H9 (cell line): ENCODE measurements around the gene DHRSX. TPM values are rescaled to one million over a fixed set of nuclear protein-coding genes. Genes with fewer than 3 reads are reported as not detected.

Experiments
- DNase-seq: peaks from one replicate; pipeline ENCODE4 v3.0.0-alpha.2; 2017
- H2AFZ ChIP-seq: one replicate; pipeline ENCODE4 v1.6.1; 2013; ENCODE audit warnings: mild to moderate bottlenecking, low read length, control low read depth, moderate library complexity
- H2AK5ac ChIP-seq: 2 replicates; pipeline ENCODE4 v1.6.1; 2013; ENCODE audit warnings: low read length, control low read depth, mixed read lengths; ENCODE audit not compliant: insufficient read length
- H2BK120ac ChIP-seq: one replicate; pipeline ENCODE4 v1.6.1; 2013; ENCODE audit warnings: low read depth, mild to moderate bottlenecking, low read length, control low read depth, inconsistent platforms; ENCODE audit not compliant: poor library complexity, severe bottlenecking
- H2BK12ac ChIP-seq: 2 replicates; pipeline ENCODE4 v1.6.1; 2013; ENCODE audit warnings: low read length, control low read depth, mixed read lengths, low read depth; ENCODE audit not compliant: insufficient read length
- H2BK15ac ChIP-seq: 2 replicates; pipeline ENCODE4 v1.6.1; 2013; ENCODE audit warnings: low read depth, low read length, control low read depth
- H2BK20ac ChIP-seq: one replicate; pipeline ENCODE4 v1.6.1; 2013; ENCODE audit warnings: low read depth, mild to moderate bottlenecking, low read length, control low read depth, inconsistent platforms; ENCODE audit not compliant: poor library complexity, severe bottlenecking
- H2BK5ac ChIP-seq: 2 replicates; pipeline ENCODE4 v1.6.1; 2013; ENCODE audit warnings: low read length, control low read depth, mixed read lengths; ENCODE audit not compliant: insufficient read length
- H3K14ac ChIP-seq: 2 replicates; pipeline ENCODE4 v1.6.1; 2013; ENCODE audit warnings: low read length, control low read depth; ENCODE audit not compliant: insufficient read depth
- H3K18ac ChIP-seq: 2 replicates; pipeline ENCODE4 v1.6.1; 2013; ENCODE audit warnings: low read depth, mild to moderate bottlenecking, mixed read lengths, low read length, control low read depth; ENCODE audit not compliant: insufficient read length
- H3K23ac ChIP-seq: 2 replicates; pipeline ENCODE4 v1.6.1; 2013; ENCODE audit warnings: low read length, control low read depth, mixed read lengths, low read depth; ENCODE audit not compliant: insufficient read length
- H3K23me2 ChIP-seq: 2 replicates; pipeline ENCODE4 v1.6.1; 2013; ENCODE audit warnings: low read depth, mild to moderate bottlenecking, mixed read lengths, low read length, control low read depth; ENCODE audit not compliant: insufficient read length, poor library complexity, severe bottlenecking
- H3K27ac ChIP-seq: 2 replicates; pipeline ENCODE4 v1.5.1; 2013; ENCODE audit warnings: low read length, control low read depth, mixed read lengths, low read depth; ENCODE audit not compliant: insufficient read length
- H3K27me3 ChIP-seq: 2 replicates; pipeline ENCODE4 v1.6.1; 2013; ENCODE audit warnings: low read length, control low read depth, inconsistent platforms; ENCODE audit not compliant: insufficient read depth
- H3K4ac ChIP-seq: 2 replicates; pipeline ENCODE4 v1.6.1; 2013; ENCODE audit warnings: low read depth, mild to moderate bottlenecking, control low read depth, inconsistent platforms, low read length, moderate library complexity
- H3K4me1 ChIP-seq: 2 replicates; pipeline ENCODE4 v1.6.1; 2013; ENCODE audit warnings: low read length, control low read depth, inconsistent platforms; ENCODE audit not compliant: insufficient read depth
- H3K4me2 ChIP-seq: 2 replicates; pipeline ENCODE4 v1.6.1; 2013; ENCODE audit warnings: low read length, control low read depth, mixed read lengths; ENCODE audit not compliant: insufficient read length, insufficient read depth
- H3K56ac ChIP-seq: 2 replicates; pipeline ENCODE4 v1.6.1; 2013; ENCODE audit warnings: low read depth, mild to moderate bottlenecking, mixed read lengths, low read length, control low read depth; ENCODE audit not compliant: insufficient read length
- H3K79me1 ChIP-seq: 2 replicates; pipeline ENCODE4 v1.6.1; 2013; ENCODE audit warnings: low read depth, mild to moderate bottlenecking, moderate library complexity, low read length, control low read depth, inconsistent platforms; ENCODE audit not compliant: insufficient read depth, poor library complexity, severe bottlenecking
- H3K79me2 ChIP-seq: 2 replicates; pipeline ENCODE4 v1.6.1; 2013; ENCODE audit warnings: low read length, control low read depth, inconsistent platforms; ENCODE audit not compliant: insufficient read depth
- H3K9ac ChIP-seq: 2 replicates; pipeline ENCODE4 v1.6.1; 2013; ENCODE audit warnings: low read length, control low read depth, mixed read lengths; ENCODE audit not compliant: insufficient read length; ENCODE audit errors: extremely low read depth
- H3K9me3 ChIP-seq: one replicate; pipeline ENCODE4 v1.6.1; 2013; ENCODE audit warnings: low read depth, low read length, inconsistent platforms; ENCODE audit not compliant: control insufficient read depth
- H3T11ph ChIP-seq: one replicate; pipeline ENCODE4 v1.6.1; 2013; ENCODE audit warnings: mild to moderate bottlenecking, low read length, control low read depth, inconsistent platforms
- H4K20me1 ChIP-seq: one replicate; pipeline ENCODE4 v1.6.1; 2013; ENCODE audit not compliant: control insufficient read depth, insufficient read length, insufficient read depth
- H4K5ac ChIP-seq: 2 replicates; pipeline ENCODE4 v1.6.1; 2013; ENCODE audit warnings: low read depth, mild to moderate bottlenecking, mixed read lengths, low read length, control low read depth; ENCODE audit not compliant: insufficient read length
- H4K8ac ChIP-seq: replicated peaks from 2 replicates; pipeline ENCODE4 v1.6.1; 2013; ENCODE audit warnings: low read length, control low read depth, mixed read lengths, low read depth; ENCODE audit not compliant: insufficient read length
- H4K91ac ChIP-seq: 2 replicates; pipeline ENCODE4 v1.6.1; 2013; ENCODE audit warnings: low read depth, mild to moderate bottlenecking, moderate library complexity, mixed read lengths, low read length, control low read depth; ENCODE audit not compliant: insufficient read length
- H3K27ac Mint-ChIP-seq, 3 experiments: 2 replicates in 2 of 3; 3 replicates in 1 of 3; pipeline ENCODE4 v1.8.0; 2020 to 2021; ENCODE audit warnings: mixed read lengths in 3 of 3, mild to moderate bottlenecking in 1 of 3, moderate library complexity in 1 of 3
- H3K27me3 Mint-ChIP-seq: 2 replicates; pipeline ENCODE4 v1.8.0; 2021; ENCODE audit warnings: low read depth, mild to moderate bottlenecking, moderate library complexity, mixed read lengths
- H3K36me3 Mint-ChIP-seq, 3 experiments: 2 replicates in 2 of 3; 3 replicates in 1 of 3; pipeline ENCODE4 v1.8.0; 2020 to 2021; ENCODE audit warnings: low read depth in 3 of 3, mixed read lengths in 3 of 3; ENCODE audit not compliant: insufficient read depth in 1 of 3
- H3K4me1 Mint-ChIP-seq, 2 experiments: 2 replicates each; pipeline ENCODE4 v1.8.0; 2020; ENCODE audit warnings: mixed read lengths in 2 of 2
- H3K4me3 Mint-ChIP-seq, 2 experiments: 2 replicates in 1 of 2; 3 replicates in 1 of 2; pipeline ENCODE4 v1.8.0; 2020 to 2021; ENCODE audit warnings: mild to moderate bottlenecking in 2 of 2, mixed read lengths in 2 of 2, moderate library complexity in 1 of 2
- H3K9me3 Mint-ChIP-seq, 2 experiments: 2 replicates in 1 of 2; 3 replicates in 1 of 2; pipeline ENCODE4 v1.8.0; 2020; ENCODE audit warnings: mild to moderate bottlenecking in 2 of 2, mixed read lengths in 2 of 2, moderate library complexity in 1 of 2
- CTCF ChIP-seq: fragments of 200-600 bp; sonication (generic); conservative IDR thresholded peaks from 3 replicates; pipeline ENCODE4 v1.8.0; 2021; ENCODE audit warnings: antibody characterized with exemption, mild to moderate bottlenecking
- WGBS: extraction: QIAGEN DNeasy Blood & Tissue Kit; methylation state at CpG from one replicate; pipeline ENCODE4 v1.1.7; 2013; ENCODE audit warnings: missing lambda C conversion rate, low lambda C conversion rate, mixed read lengths; ENCODE audit not compliant: insufficient read length; ENCODE audit errors: extremely low coverage; 5-methylcytosine and 5-hydroxymethylcytosine counted together
- total RNA-seq: library from RNA; stranded (reverse); gene quantifications from 2 replicates; pipeline ENCODE4 v1.2.1, GENCODE V29; 2021

The DHRSX gene
- total RNA-seq, 1 experiment from 2014 or later: 44.0 TPM

- H3K9me3 ChIP-seq: no peaks in the 10 kb centered on the region
- no peak overlapping the region for H2BK15ac ChIP-seq
- H4K5ac ChIP-seq: no peak overlapping the region
- no peak overlapping the region for H3K56ac ChIP-seq
- H3K27me3 ChIP-seq: no peaks in the 10 kb centered on the region
- whole genome bisulfite sequencing: no CpG with 5 or more reads among the region's 20 CpGs
- TF ChIP-seq CTCF: no peak
- no peak overlapping the region for H2BK120ac ChIP-seq
- no peak overlapping the region; the same call in 1 of the 2 replicates for H3K14ac ChIP-seq
- no peaks in the 10 kb centered on the region for H4K20me1 ChIP-seq
- no peak overlapping the region for H2AFZ ChIP-seq
- Mint-ChIP-seq H3K9me3 (no peaks in the 10 kb centered on the region), H3K27me3 (no peaks in the 10 kb centered on the region), H3K4me3 (no peak overlapping the region), H3K4me1 (peaks cover 9% of the 10 kb centered on the region in 2 experiments), H3K36me3 (peaks cover 12 to 28% (median 23%) of the 10 kb centered on the region in 3 experiments), H3K27ac (peak overlapping the region; percentile 44 to 95 (median 87); a peak in 5 of 7 replicates)
- no peak overlapping the region for H3K9ac ChIP-seq
- H3K18ac ChIP-seq: no peak overlapping the region
- no peak overlapping the region for H4K91ac ChIP-seq
- H2BK12ac ChIP-seq: no peak overlapping the region
- H2BK20ac ChIP-seq: no peak overlapping the region
- H3K4me2 ChIP-seq: no peak overlapping the region
- no peak for DNase-seq
- H2BK5ac ChIP-seq: no peak overlapping the region
- no peak overlapping the region for H3K27ac ChIP-seq
- H4K8ac ChIP-seq: no peak overlapping the region
- H3K23ac ChIP-seq: no peak overlapping the region
- peaks cover 3% of the 10 kb centered on the region; the same call in 1 of the 2 replicates for H3K4me1 ChIP-seq
- no peak overlapping the region for H3T11ph ChIP-seq
- no peaks in the 10 kb centered on the region for H3K79me2 ChIP-seq
- H3K23me2 ChIP-seq: no peaks in the 10 kb centered on the region
- H2AK5ac ChIP-seq: no peak overlapping the region
- no peaks in the 10 kb centered on the region for H3K79me1 ChIP-seq
- no peak overlapping the region for H3K4ac ChIP-seq
Measured at GRCh38 chrX:2261831-2262667, 238.7 kb downstream of the DHRSX start.
